ENCODE data around the gene ZNF136.
A peak's percentile ranks its signal among the peaks of the same experiment; 100 is the strongest.

GRCh38 chr19:12139885-12140544 is 22.9 kb upstream of the ZNF136 start, which contains the start of gene ZNF20:
- TF ChIP-seq POLR2AphosphoS5 (IDR thresholded peaks at IDR 0.05) = peak; percentile 43 to 82 (median 67)
- TF ChIP-seq POLR2A (IDR thresholded peaks at IDR 0.05) = peak; percentile 38
- no peak for TF ChIP-seq CTCF (IDR thresholded peaks at IDR 0.05)

Data from breast epithelium (tissue), 3 donors.